ENCODE measurements around the gene ADI1. TPM values are rescaled to one million over a fixed set of nuclear protein-coding genes. Genes with fewer than 3 reads are reported as not detected.

Gene ADI1
- total and polyA plus RNA-seq, 7 donors, result 35.7 to 114 (median 86.3) TPM

- peak; percentile 43 for DNase-seq
- H3K36me3 ChIP-seq, result peaks cover 13 to 64% (median 37%) of the 10 kb centered on the region in 4 donors
- H3K4me1 ChIP-seq, result peaks cover 0 to 13% (median 0%) of the 10 kb centered on the region in 4 donors
- no peak overlapping the region for H3K27ac ChIP-seq
- no peaks in the 10 kb centered on the region for H3K9me3 ChIP-seq
- no peak overlapping the region for H3K4me3 ChIP-seq
- TF ChIP-seq POLR2AphosphoS5 (IDR thresholded peaks at IDR 0.05) (no peak), EP300 (IDR thresholded peaks at IDR 0.05) (no peak), CTCF (IDR thresholded peaks at IDR 0.05) (peak in 1 of 4 experiments; percentile 14), POLR2A (IDR thresholded peaks at IDR 0.05) (no peak)
- WGBS, 2 donors, result 64 to 85% methylated on average over 10 of the region's 10 CpGs
- intact Hi-C loops (cut with DNase I), result no loop called here
- no peaks in the 10 kb centered on the region for H3K27me3 ChIP-seq
Measured at GRCh38 chr2:3462493-3463104, 56.7 kb downstream of the ADI1 start.

- Histone ChIP-seq H3K36me3 (peaks cover 6 to 64% (median 34%) of the 10 kb centered on the region in 4 donors), H3K4me1 (peaks cover 0 to 13% (median 0%) of the 10 kb centered on the region in 4 donors), H3K27ac (peak overlapping the region; percentile 29 to 70 (median 38)), H3K27me3 (no peaks in the 10 kb centered on the region), H3K9me3 (no peaks in the 10 kb centered on the region), H3K4me3 (no peak overlapping the region)
- intact Hi-C loops (cut with DNase I), result no loop called here
- TF ChIP-seq CTCF (IDR thresholded peaks at IDR 0.05) (peak; percentile 66 to 96 (median 85)), POLR2AphosphoS5 (IDR thresholded peaks at IDR 0.05) (no peak)
- 66 to 80% methylated on average over 12 of the region's 12 CpGs for WGBS, 2 donors
- peak; percentile 51 for DNase-seq
Measured at GRCh38 chr2:3461801-3462492, 57.4 kb downstream of the ADI1 start.

- TF ChIP-seq EP300 (IDR thresholded peaks at IDR 0.05) (no peak), CTCF (IDR thresholded peaks at IDR 0.05) (no peak), POLR2AphosphoS5 (IDR thresholded peaks at IDR 0.05) (no peak), POLR2A (IDR thresholded peaks at IDR 0.05) (no peak)
- DNase-seq, result no peak
- H3K9me3 ChIP-seq, result no peaks in the 10 kb centered on the region
- no peak overlapping the region for H3K4me3 ChIP-seq
- H3K4me1 ChIP-seq, result peaks cover 0 to 8% (median 0%) of the 10 kb centered on the region in 4 donors
- H3K27ac ChIP-seq, result peak overlapping the region; percentile 29 to 70 (median 38)
- intact Hi-C loops (cut with DNase I), result no loop called here
- 90% methylated on average over 38 of the region's 38 CpGs for WGBS, 2 donors
- H3K27me3 ChIP-seq, result no peaks in the 10 kb centered on the region
- peaks cover 7 to 64% (median 26%) of the 10 kb centered on the region in 4 donors for H3K36me3 ChIP-seq
Measured at GRCh38 chr2:3460831-3461800, 58.2 kb downstream of the ADI1 start.

- no peak for DNase-seq
- WGBS, 2 donors, result 88 to 93% methylated on average over 11 of the region's 11 CpGs
- TF ChIP-seq CTCF (IDR thresholded peaks at IDR 0.05), result no peak
- TF ChIP-seq POLR2A (IDR thresholded peaks at IDR 0.05), result no peak
- TF ChIP-seq EP300 (IDR thresholded peaks at IDR 0.05), result no peak
- no peak for TF ChIP-seq POLR2AphosphoS5 (IDR thresholded peaks at IDR 0.05)
- no peak overlapping the region for H3K27ac ChIP-seq
- intact Hi-C loops (cut with DNase I), result no loop called here
- H3K36me3 ChIP-seq, result peaks cover 5 to 61% (median 20%) of the 10 kb centered on the region in 4 donors
- H3K27me3 ChIP-seq, result no peaks in the 10 kb centered on the region
- peaks cover 0 to 5% (median 0%) of the 10 kb centered on the region in 4 donors for H3K4me1 ChIP-seq
- H3K4me3 ChIP-seq, result no peak overlapping the region
- no peaks in the 10 kb centered on the region for H3K9me3 ChIP-seq
Measured at GRCh38 chr2:3460156-3460555, 59.2 kb downstream of the ADI1 start.
